Vagina (tissue), 2 donors: Measurements from ENCODE around the gene VPS50. TPM values are rescaled to one million over a fixed set of nuclear protein-coding genes. Genes with fewer than 3 reads are reported as not detected.

ENCODE experiments used
- DNase-seq, 2 donors: peaks; one replicate each; pipeline ENCODE4 v3.0.0-alpha.2; 2017; ENCODE audit errors: extremely low spot score in 2 of 2
- H3K27ac ChIP-seq: fragments of 200-600 bp; sonication (generic); one replicate; pipeline ENCODE4 v1.5.1; 2019
- H3K27me3 ChIP-seq: fragments of 200-600 bp; sonication (generic); one replicate; pipeline ENCODE4 v1.5.1; 2019
- H3K36me3 ChIP-seq, 2 donors: fragments of 200-600 bp; sonication (generic); one replicate each; pipeline ENCODE4 v1.5.1; 2017 to 2019
- H3K4me1 ChIP-seq: fragments of 200-600 bp; sonication (generic); one replicate; pipeline ENCODE4 v1.5.1; 2019
- H3K4me3 ChIP-seq, 2 donors: fragments of 200-600 bp; sonication (generic); 1 replicate in 1 of 2; 2 replicates in 1 of 2; pipeline ENCODE4 v1.5.1; 2016 to 2019
- H3K9me3 ChIP-seq: fragments of 200-600 bp; sonication (generic); one replicate; pipeline ENCODE4 v1.5.1; 2019
- POLR2A ChIP-seq, 2 donors: fragments of 450-650 bp; IDR thresholded peaks; one replicate each; pipeline ENCODE4 v1.6.1; 2017; ENCODE audit warnings: antibody characterized with exemption in 2 of 2, mild to moderate bottlenecking in 2 of 2, moderate library complexity in 2 of 2
- POLR2AphosphoS5 ChIP-seq, 2 donors: sonication (generic); formaldehyde crosslinking; IDR thresholded peaks; one replicate each; pipeline ENCODE4 v1.9.0; 2017; ENCODE audit warnings: antibody characterized with exemption in 2 of 2, mild to moderate bottlenecking in 2 of 2, low read depth in 1 of 2; ENCODE audit not compliant: insufficient read depth in 1 of 2
- intact Hi-C: fragments of 100-400 bp; cut with DNase I; formaldehyde crosslinking; loops from one replicate; pipeline ENCODE4 v1.15.1; 2023
- total RNA-seq: library from RNA; depleted of rRNA; stranded (reverse); fragments of >200 nt; gene quantifications from one replicate; pipeline ENCODE4 v1.2.3, GENCODE V29; 2016
- TF ChIP-seq, protein P1 (sequence below), 3 experiments: fragments of 450-650 bp in 2 of 3; fragments of 200-600 bp in 1 of 3; sonication (generic) in 1 of 3; IDR thresholded peaks; one replicate each; pipeline ENCODE4 v1.5.1; 2017 to 2019; ENCODE audit warnings: antibody characterized with exemption in 3 of 3, mild to moderate bottlenecking in 2 of 3, moderate library complexity in 2 of 3

The VPS50 gene
- total RNA-seq, 1 donor from 2014 or later, result 13.0 TPM

DNA sequence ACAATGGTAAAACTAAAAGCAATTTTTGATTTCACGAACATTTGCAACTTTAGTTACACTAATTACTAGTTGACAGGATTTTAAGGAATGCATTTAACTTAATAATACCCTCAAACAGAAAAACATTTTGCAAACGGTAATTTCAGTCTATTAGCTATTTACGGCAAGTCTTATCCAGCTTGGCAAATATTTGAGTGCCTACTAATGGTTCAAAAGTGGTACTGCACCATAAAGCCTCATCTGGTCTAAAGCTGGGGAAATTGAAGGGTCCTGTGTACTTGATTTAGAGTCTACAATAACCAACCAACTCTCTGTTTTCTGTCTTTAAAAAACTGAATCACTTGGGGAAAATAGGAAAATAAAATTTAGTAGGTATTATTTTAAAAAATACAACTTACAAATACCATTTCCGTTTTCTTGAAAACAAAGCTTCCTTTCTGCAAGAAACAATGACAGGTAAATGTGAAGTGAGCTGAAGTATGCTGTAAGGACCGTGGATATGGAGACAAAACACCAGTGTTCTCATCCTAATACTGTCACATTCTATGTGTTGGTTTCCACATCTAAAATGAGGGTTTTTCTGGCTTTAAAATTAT is 142.3 kb downstream of the VPS50 start:
- no peaks in the 10 kb centered on the region for H3K27me3 ChIP-seq
- intact Hi-C loops, result no loop called here
- DNase-seq, result no peak
- no peaks in the 10 kb centered on the region for H3K4me1 ChIP-seq
- TF ChIP-seq POLR2A (IDR thresholded peaks at IDR 0.05) (no peak), POLR2AphosphoS5 (IDR thresholded peaks at IDR 0.05; ENCODE audit: insufficient read depth in 1 of 2, low read depth in 1 of 2) (no peak)
- TF ChIP-seq, protein P1, sequence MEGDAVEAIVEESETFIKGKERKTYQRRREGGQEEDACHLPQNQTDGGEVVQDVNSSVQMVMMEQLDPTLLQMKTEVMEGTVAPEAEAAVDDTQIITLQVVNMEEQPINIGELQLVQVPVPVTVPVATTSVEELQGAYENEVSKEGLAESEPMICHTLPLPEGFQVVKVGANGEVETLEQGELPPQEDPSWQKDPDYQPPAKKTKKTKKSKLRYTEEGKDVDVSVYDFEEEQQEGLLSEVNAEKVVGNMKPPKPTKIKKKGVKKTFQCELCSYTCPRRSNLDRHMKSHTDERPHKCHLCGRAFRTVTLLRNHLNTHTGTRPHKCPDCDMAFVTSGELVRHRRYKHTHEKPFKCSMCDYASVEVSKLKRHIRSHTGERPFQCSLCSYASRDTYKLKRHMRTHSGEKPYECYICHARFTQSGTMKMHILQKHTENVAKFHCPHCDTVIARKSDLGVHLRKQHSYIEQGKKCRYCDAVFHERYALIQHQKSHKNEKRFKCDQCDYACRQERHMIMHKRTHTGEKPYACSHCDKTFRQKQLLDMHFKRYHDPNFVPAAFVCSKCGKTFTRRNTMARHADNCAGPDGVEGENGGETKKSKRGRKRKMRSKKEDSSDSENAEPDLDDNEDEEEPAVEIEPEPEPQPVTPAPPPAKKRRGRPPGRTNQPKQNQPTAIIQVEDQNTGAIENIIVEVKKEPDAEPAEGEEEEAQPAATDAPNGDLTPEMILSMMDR (IDR thresholded peaks at IDR 0.05), result peak in 1 of 3 experiments; percentile 26
- no peaks in the 10 kb centered on the region for H3K36me3 ChIP-seq
- no peak overlapping the region for H3K27ac ChIP-seq
- H3K9me3 ChIP-seq, result no peaks in the 10 kb centered on the region
- H3K4me3 ChIP-seq, result no peak overlapping the region

DNA sequence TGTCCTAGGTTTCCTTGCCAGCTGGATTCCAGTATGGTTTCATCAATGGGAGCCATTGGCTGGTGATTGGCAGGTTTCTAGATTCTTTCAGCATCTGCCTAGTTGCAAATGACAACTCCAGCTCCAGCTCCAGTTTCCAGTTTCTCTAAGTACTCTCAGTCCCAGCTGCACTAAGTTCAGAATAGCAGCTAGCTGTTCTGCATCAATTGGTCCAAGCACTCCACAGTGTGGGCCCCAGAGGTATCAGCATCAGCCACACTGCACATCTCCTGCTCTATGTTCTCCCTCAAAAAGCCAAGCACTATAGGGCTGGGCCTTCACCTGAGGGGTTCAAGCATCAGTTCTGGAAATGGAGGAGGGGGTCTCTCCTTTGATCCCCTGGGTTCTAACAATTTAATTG is 143.4 kb downstream of the VPS50 start:
- H3K36me3 ChIP-seq, result no peaks in the 10 kb centered on the region
- intact Hi-C loops, result no loop called here
- H3K27me3 ChIP-seq, result no peaks in the 10 kb centered on the region
- no peak overlapping the region for H3K27ac ChIP-seq
- TF ChIP-seq POLR2AphosphoS5 (IDR thresholded peaks at IDR 0.05; ENCODE audit: insufficient read depth in 1 of 2, low read depth in 1 of 2) (no peak), POLR2A (IDR thresholded peaks at IDR 0.05) (no peak)
- TF ChIP-seq, protein P1 (IDR thresholded peaks at IDR 0.05), result no peak
- DNase-seq, result no peak
- no peaks in the 10 kb centered on the region for H3K4me1 ChIP-seq
- no peaks in the 10 kb centered on the region for H3K9me3 ChIP-seq
- H3K4me3 ChIP-seq, result no peak overlapping the region

DNA sequence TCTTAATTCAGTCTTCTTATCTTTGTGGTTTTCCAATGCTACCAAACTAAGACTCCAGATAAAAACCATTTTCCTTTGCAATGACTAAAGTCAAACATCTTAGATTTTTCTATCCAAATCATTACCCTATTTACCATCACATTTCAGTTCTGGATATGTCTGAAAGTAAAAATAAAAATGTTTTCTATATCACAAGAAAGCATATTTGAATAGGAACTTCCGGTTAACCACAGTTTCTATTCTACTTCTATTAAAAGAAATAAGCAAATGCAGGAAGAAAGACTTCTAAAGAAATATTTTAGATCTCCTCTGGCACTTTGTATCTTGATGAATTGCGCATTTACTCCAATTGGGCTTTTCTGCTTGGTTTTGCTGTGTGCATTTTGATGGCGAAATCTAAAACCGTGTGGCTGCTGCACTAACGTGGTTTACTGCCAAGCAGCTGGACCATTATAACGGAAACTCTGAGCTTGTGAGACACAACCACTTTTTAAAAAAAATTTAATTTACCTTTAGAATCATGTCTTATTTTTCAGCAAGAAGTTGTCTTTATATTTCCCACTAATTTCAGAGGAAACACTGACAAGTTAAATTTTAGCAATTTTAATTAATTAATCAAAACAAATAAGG is 146.1 kb downstream of the VPS50 start:
- Histone ChIP-seq H3K27ac (no peak overlapping the region), H3K9me3 (no peaks in the 10 kb centered on the region), H3K36me3 (no peaks in the 10 kb centered on the region), H3K4me3 (no peak overlapping the region), H3K27me3 (no peaks in the 10 kb centered on the region), H3K4me1 (no peaks in the 10 kb centered on the region)
- no peak for DNase-seq
- intact Hi-C loops, result no loop called here
- TF ChIP-seq POLR2A (IDR thresholded peaks at IDR 0.05) (no peak), POLR2AphosphoS5 (IDR thresholded peaks at IDR 0.05; ENCODE audit: insufficient read depth in 1 of 2, low read depth in 1 of 2) (no peak)
- TF ChIP-seq, protein P1 (IDR thresholded peaks at IDR 0.05), result no peak

DNA sequence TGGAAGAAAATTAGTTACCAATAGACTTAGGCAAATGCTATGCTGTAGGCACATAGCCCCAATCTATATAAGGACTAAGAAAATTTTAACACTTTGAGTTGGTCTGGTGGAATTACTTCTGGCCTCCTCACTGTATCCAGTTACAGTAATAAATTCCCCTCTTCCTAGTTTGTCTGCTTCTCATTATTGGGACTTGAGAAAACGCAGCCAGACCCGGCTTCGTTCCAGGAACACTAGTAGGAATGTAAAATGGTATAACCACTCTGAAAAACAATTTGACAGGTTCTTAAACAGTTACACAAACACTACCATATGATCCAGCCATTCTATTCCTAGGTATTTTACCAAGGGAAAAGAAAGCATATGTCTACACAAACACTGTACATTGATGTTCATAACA is 150.2 kb downstream of the VPS50 start:
- H3K36me3 ChIP-seq, result no peaks in the 10 kb centered on the region
- intact Hi-C loops, result no loop called here
- H3K9me3 ChIP-seq, result no peaks in the 10 kb centered on the region

DNA sequence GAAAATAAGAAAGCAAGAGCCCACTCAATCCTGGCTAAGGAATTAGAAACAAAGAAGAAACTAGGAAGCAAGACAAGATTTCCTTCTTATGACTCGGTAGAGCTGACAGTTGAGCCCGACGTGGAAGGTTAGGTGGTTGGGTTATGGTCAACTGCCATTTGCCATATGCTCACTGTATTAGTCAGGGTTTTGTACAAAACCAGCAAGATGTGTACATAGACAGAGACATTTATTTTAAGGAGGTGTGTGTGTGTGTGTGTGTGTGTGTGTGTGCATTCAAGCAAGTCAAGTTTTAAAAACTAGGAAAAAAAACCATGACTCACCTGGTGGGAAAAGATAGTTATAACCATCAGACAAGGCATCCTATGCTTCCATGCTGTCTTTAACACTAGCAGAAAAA is 158.5 kb downstream of the VPS50 start:
- Histone ChIP-seq H3K4me3 (no peak overlapping the region), H3K4me1 (no peaks in the 10 kb centered on the region), H3K27me3 (no peaks in the 10 kb centered on the region), H3K36me3 (no peaks in the 10 kb centered on the region), H3K27ac (no peak overlapping the region), H3K9me3 (no peaks in the 10 kb centered on the region)
- TF ChIP-seq POLR2AphosphoS5 (IDR thresholded peaks at IDR 0.05; ENCODE audit: insufficient read depth in 1 of 2, low read depth in 1 of 2) (no peak), POLR2A (IDR thresholded peaks at IDR 0.05) (no peak)
- TF ChIP-seq, protein P1 (IDR thresholded peaks at IDR 0.05), result no peak
- DNase-seq, result no peak
- intact Hi-C loops, result no loop called here

More for the DNA sequence above, 150.2 kb downstream of the VPS50 start:
- Histone ChIP-seq H3K4me1 (no peaks in the 10 kb centered on the region), H3K27me3 (no peaks in the 10 kb centered on the region), H3K4me3 (no peak overlapping the region), H3K27ac (no peak overlapping the region)
- TF ChIP-seq POLR2AphosphoS5 (IDR thresholded peaks at IDR 0.05; ENCODE audit: insufficient read depth in 1 of 2, low read depth in 1 of 2) (no peak), POLR2A (IDR thresholded peaks at IDR 0.05) (no peak)
- DNase-seq, result no peak
